ENCODE data around the gene ABCC10. TPM values are rescaled to one million over a fixed set of nuclear protein-coding genes. Genes with fewer than 3 reads are reported as not detected.
"Not testable (repeated sequence)": the region's sequence is repeated elsewhere in the genome, so short reads cannot be mapped to it uniquely, and the experiment has no call there.

The ABCC10 gene
- total and polyA plus RNA-seq, 9 donors = 8.9 to 34.9 (median 21.1) TPM

- intact Hi-C loops (cut with DNase I) = loop anchor here in 1 of 4 donors (5.0 kb wide), 1 partner anchor 1284 kb away; no protein-coding TSS in a partner anchor
- Histone ChIP-seq H3K36me3 (no peaks in the 10 kb centered on the region), H3K4me1 (ENCODE audit: insufficient read depth) (no peaks in the 10 kb centered on the region), H3K4me3 (no peak overlapping the region), H3K27ac (no peak overlapping the region), H3K9me3 (no peaks in the 10 kb centered on the region), H3K27me3 (no peaks in the 10 kb centered on the region)
- no peak for TF ChIP-seq EP300 (IDR thresholded peaks at IDR 0.05)
- TF ChIP-seq, protein P1, sequence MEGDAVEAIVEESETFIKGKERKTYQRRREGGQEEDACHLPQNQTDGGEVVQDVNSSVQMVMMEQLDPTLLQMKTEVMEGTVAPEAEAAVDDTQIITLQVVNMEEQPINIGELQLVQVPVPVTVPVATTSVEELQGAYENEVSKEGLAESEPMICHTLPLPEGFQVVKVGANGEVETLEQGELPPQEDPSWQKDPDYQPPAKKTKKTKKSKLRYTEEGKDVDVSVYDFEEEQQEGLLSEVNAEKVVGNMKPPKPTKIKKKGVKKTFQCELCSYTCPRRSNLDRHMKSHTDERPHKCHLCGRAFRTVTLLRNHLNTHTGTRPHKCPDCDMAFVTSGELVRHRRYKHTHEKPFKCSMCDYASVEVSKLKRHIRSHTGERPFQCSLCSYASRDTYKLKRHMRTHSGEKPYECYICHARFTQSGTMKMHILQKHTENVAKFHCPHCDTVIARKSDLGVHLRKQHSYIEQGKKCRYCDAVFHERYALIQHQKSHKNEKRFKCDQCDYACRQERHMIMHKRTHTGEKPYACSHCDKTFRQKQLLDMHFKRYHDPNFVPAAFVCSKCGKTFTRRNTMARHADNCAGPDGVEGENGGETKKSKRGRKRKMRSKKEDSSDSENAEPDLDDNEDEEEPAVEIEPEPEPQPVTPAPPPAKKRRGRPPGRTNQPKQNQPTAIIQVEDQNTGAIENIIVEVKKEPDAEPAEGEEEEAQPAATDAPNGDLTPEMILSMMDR (IDR thresholded peaks at IDR 0.05) = no peak
- no peak for TF ChIP-seq POLR2A (IDR thresholded peaks at IDR 0.05)
- WGBS, 3 donors = 45 to 62% (median 56%) methylated on average over 2 of the region's 2 CpGs
- DNase-seq = no peak
Measured at GRCh38 chr6:43465948-43466347, 38.6 kb downstream of the ABCC10 start.

- not testable (repeated sequence) for H3K4me1 ChIP-seq (ENCODE audit: insufficient read depth); H3K27ac ChIP-seq; DNase-seq; H3K9me3 ChIP-seq; H3K27me3 ChIP-seq; H3K4me3 ChIP-seq; H3K36me3 ChIP-seq
- intact Hi-C loops (cut with DNase I) = loop anchor here in 1 of 4 donors (5.0 kb wide), 1 partner anchor 1285 kb away; no protein-coding TSS in a partner anchor
- WGBS, 3 donors = 48 to 58% (median 51%) methylated on average over 5 of the region's 5 CpGs
Measured at GRCh38 chr6:43467265-43467664, 39.9 kb downstream of the ABCC10 start.

DNA sequence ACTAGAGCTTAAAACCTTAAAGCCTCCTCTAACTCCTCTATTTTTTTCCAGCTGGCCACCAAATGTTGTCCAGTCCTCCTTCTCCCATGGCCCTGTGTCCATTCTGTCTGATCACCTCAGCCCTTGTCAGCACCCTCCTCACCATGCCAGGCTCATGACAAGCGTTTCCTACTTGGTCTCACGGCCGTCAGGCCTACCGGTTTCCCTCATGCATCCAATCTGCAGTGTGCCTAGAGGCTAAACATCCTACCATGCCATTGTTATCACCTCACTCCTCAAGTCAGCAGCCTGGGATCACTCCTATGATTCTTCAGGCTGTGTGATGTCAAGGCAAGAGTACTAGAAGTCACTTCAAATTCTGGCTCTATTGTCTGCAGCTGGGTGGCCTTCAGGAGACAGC, 40.4 kb downstream of the ABCC10 start:
- WGBS, 3 donors = 79 to 82% (median 79%) methylated on average over 4 of the region's 4 CpGs
- H3K36me3 ChIP-seq = no peaks in the 10 kb centered on the region
- TF ChIP-seq, protein P1 (IDR thresholded peaks at IDR 0.05) = no peak
- TF ChIP-seq POLR2A (IDR thresholded peaks at IDR 0.05) (no peak), EP300 (IDR thresholded peaks at IDR 0.05) (no peak)
- H3K9me3 ChIP-seq = no peaks in the 10 kb centered on the region
- no peaks in the 10 kb centered on the region for H3K4me1 ChIP-seq (ENCODE audit: insufficient read depth)
- no peak overlapping the region for H3K4me3 ChIP-seq
- DNase-seq = no peak
- H3K27me3 ChIP-seq = no peaks in the 10 kb centered on the region
- H3K27ac ChIP-seq = no peak overlapping the region
- intact Hi-C loops (cut with DNase I) = loop anchor here in 1 of 4 donors (5.0 kb wide), 1 partner anchor 1285 kb away; no protein-coding TSS in a partner anchor

- 68 to 73% (median 73%) methylated on average over 4 of the region's 4 CpGs for whole genome bisulfite sequencing, 3 donors
- no peaks in the 10 kb centered on the region for H3K27me3 ChIP-seq
- DNase-seq = no peak
- no peak for TF ChIP-seq EP300 (IDR thresholded peaks at IDR 0.05)
- TF ChIP-seq, protein P1 (IDR thresholded peaks at IDR 0.05) = no peak
- no peak for TF ChIP-seq POLR2A (IDR thresholded peaks at IDR 0.05)
- no peak overlapping the region for H3K4me3 ChIP-seq
- H3K36me3 ChIP-seq = no peaks in the 10 kb centered on the region
- no peaks in the 10 kb centered on the region for H3K9me3 ChIP-seq
- intact Hi-C loops (cut with DNase I) = loop anchor here in 1 of 4 donors (5.0 kb wide), 1 partner anchor 1286 kb away; no protein-coding TSS in a partner anchor
- no peak overlapping the region for H3K27ac ChIP-seq
- H3K4me1 ChIP-seq (ENCODE audit: insufficient read depth) = no peaks in the 10 kb centered on the region
Measured at GRCh38 chr6:43468240-43468639, 40.9 kb downstream of the ABCC10 start.

DNA sequence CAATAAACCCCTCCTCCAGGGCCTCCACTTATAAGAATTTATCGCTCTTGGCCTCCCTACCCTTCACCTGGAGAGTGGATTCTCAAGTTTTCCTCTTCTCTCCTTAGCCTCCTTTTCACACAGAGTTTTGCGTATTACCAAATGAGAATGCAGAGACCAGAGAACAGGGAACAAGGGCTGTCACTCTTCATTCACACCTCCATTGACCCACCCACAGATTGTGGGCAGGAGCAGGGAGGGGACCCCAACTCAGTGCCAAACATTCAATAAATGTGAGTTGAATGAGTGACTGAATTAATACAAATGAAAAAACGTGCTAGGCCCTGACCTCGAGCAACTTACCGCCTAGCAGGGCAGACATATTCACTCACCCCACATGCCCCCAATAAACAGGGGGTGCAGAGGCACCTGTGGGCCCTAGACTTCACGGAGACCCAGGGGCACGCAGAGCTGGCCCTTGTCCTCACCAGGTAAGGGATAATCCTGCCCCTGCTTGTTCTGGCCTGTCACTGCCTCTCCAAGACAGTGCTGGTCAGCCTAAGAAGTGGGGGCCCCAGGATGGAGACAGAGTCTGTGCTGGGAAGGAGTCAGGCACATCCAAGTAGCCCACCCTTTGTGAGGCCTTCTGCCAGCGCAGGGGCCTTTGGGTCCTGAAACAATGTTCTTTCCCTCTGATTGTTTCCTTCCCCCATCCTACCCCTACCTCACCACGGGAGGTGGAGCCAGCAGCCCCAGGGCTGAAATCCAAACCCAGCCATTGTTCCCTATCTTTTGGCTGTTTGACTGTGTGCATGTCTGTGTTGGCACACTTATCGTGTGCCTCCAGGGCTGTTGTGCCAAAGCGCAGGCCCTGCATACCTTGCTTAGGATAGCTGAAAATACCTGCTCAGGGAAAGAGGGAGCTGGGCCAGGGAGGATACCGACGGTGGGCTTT, 41.7 kb downstream of the ABCC10 start:
- Histone ChIP-seq H3K27ac (no peak overlapping the region), H3K27me3 (no peaks in the 10 kb centered on the region), H3K9me3 (no peaks in the 10 kb centered on the region), H3K4me3 (no peak overlapping the region), H3K4me1 (ENCODE audit: insufficient read depth) (no peaks in the 10 kb centered on the region), H3K36me3 (no peaks in the 10 kb centered on the region)
- no peak for DNase-seq
- WGBS, 3 donors = 70 to 73% (median 72%) methylated on average over 13 of the region's 13 CpGs
- intact Hi-C loops (cut with DNase I) = loop anchor here in 1 of 4 donors (5.0 kb wide), 1 partner anchor 1287 kb away; no protein-coding TSS in a partner anchor
- TF ChIP-seq, protein P1 (IDR thresholded peaks at IDR 0.05) = no peak
- no peak for TF ChIP-seq EP300 (IDR thresholded peaks at IDR 0.05)
- TF ChIP-seq POLR2A (IDR thresholded peaks at IDR 0.05) = no peak

All from ovary (tissue), 9 donors.